ENCODE results near the gene PEX13.

GRCh38 chr2:60989259-60989658, 28.3 kb upstream of the PEX13 start:
- TF ChIP-seq CTCF (IDR thresholded peaks at IDR 0.05): no peak
- no peak for TF ChIP-seq NR1H2 (CRISPR knock-in tag; IDR thresholded peaks at IDR 0.05)
- no peak for TF ChIP-seq ZNF671 (CRISPR knock-in tag; IDR thresholded peaks at IDR 0.05)
- no peak for TF ChIP-seq NFYB (CRISPR knock-in tag; conservative IDR thresholded peaks at IDR 0.05; ENCODE audit: low read depth)
- no peak for TF ChIP-seq ZNF317 (CRISPR knock-in tag; IDR thresholded peaks at IDR 0.05; ENCODE audit: borderline replicate concordance, low read depth)

All from WTC11 (cell line).